Adrenal gland (tissue), 12 donors: ENCODE measurements around the gene PLXNC1. TPM values are rescaled to one million over a fixed set of nuclear protein-coding genes. Genes with fewer than 3 reads are reported as not detected.

Experiments
- DNase-seq, 7 donors: peaks; one replicate each; pipeline ENCODE4 v3.0.0-alpha.2; 2019 to 2020
- H3K27ac ChIP-seq, 5 donors: fragments of 200-600 bp; sonication (generic) in 4 of 5; 1 replicate in 3 of 5; 2 replicates in 2 of 5; pipeline versions ENCODE4 v1.5.1 to v1.8.0; 2016 to 2020; ENCODE audit warnings: mild to moderate bottlenecking in 1 of 5
- H3K27me3 ChIP-seq: fragments of 200-600 bp; 2 replicates; pipeline ENCODE4 v1.8.0; 2021
- H3K36me3 ChIP-seq, 2 donors: fragments of 200-600 bp; replicated peaks in 1 of 2; 1 replicate in 1 of 2; 2 replicates in 1 of 2; pipeline versions ENCODE4 v1.5.1 to v1.8.0; 2018 to 2022
- H3K4me1 ChIP-seq, 2 donors: fragments of 200-600 bp; replicated peaks in 1 of 2; 1 replicate in 1 of 2; 2 replicates in 1 of 2; pipeline versions ENCODE4 v1.5.1 to v1.8.0; 2018 to 2021
- H3K4me3 ChIP-seq, 4 donors: fragments of 200-600 bp; sonication (generic) in 3 of 4; one replicate each; pipeline ENCODE4 v1.5.1; 2016 to 2018
- H3K9me3 ChIP-seq, 3 donors: fragments of 200-600 bp; sonication (generic) in 1 of 3; replicated peaks in 1 of 3; 1 replicate in 2 of 3; 2 replicates in 1 of 3; pipeline versions ENCODE4 v1.5.1 to v1.8.0; 2016 to 2021
- POLR2A ChIP-seq, 2 donors: fragments of 450-650 bp; IDR thresholded peaks; one replicate each; pipeline ENCODE4 v1.6.1; 2017; ENCODE audit warnings: antibody characterized with exemption in 2 of 2, mild to moderate bottlenecking in 2 of 2, moderate library complexity in 1 of 2
- WGBS, 4 donors: extraction: QIAGEN DNeasy Blood & Tissue Kit in 2 of 4; methylation state at CpG; one replicate each; pipeline versions ENCODE4 v1.1.5 to v1.1.7; 2013 to 2017; 5-methylcytosine and 5-hydroxymethylcytosine counted together
- intact Hi-C, 2 donors: fragments of 100-400 bp; cut with DNase I; formaldehyde crosslinking; loops; one replicate each; pipeline versions ENCODE4 v1.14.1 to v1.15.0; 2022 to 2023
- polyA plus RNA-seq, 3 donors: library from polyadenylated mRNA; stranded (reverse); fragments of 200-250 nt in 2 of 3; fragments of 350-450 nt in 1 of 3; fragmentation: Illumina TruSeq in 1 of 3; extraction: RNeasy Lipid Tissue Mini Kit (QIAGEN cat#74804) in 1 of 3; gene quantifications; one replicate each; pipeline ENCODE4 v1.2.3, GENCODE V29; 2013 to 2014
- total RNA-seq, 9 donors: library from RNA; depleted of rRNA in 4 of 9; stranded (reverse); fragments of >200 nt in 4 of 9; fragments of 120-200 nt in 1 of 9; fragmentation: NEBNext Ultra II Directional in 1 of 9; extraction: Animal tissue kit (Norgen Biotek cat#: 25700) in 1 of 9; gene quantifications; one replicate each; pipeline versions ENCODE4 v1.1.0 to v1.2.4, GENCODE V29; 2013 to 2023
- TF ChIP-seq, protein P1 (sequence below), 6 experiments: fragments of 450-650 bp in 4 of 6; fragments of 200-600 bp in 2 of 6; sonication (generic) in 1 of 6; IDR thresholded peaks; 1 replicate in 5 of 6; 2 replicates in 1 of 6; pipeline versions ENCODE4 v1.5.1 to v1.8.0; 2016 to 2021; ENCODE audit warnings: antibody characterized with exemption in 6 of 6, mild to moderate bottlenecking in 2 of 6, moderate library complexity in 1 of 6
- donor health status: healthy with polysubstance abuse.
- donor health status: Bipolar disorder and iron deficiency.
- donor health status: DM: yes; HTN: yes; CAD: no.
- donor health status: DM: no; HTN: no; CAD: no.
- donor health status: DM: no; HTN: no; CAD: no.
- donor health status: DM: yes; HTN: yes; CAD: no.

The PLXNC1 gene
- total and polyA plus RNA-seq, 12 donors: 2.5 to 23.4 (median 12.3) TPM

DNA sequence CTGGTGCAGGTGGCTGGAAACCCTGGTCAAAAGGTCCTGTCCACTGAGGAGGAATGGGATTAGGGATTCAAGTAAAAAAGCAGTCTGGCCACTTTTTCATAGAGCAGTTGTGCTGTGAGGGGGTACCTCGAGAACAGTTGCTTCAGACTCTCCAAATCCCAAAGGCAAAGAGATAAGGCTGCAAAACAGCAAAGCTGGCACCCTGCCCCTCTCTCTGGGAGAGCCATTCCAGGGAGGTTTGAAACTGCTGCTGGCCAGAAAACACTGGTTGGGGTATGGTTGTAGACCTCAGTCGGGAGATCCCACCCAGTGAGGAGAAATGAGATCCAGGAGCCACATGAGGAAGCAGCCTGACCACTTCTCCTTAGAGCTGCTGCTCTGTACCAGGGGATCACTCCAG, 174.0 kb downstream of the PLXNC1 start:
- intact Hi-C loops: no loop called here
- TF ChIP-seq, protein P1, sequence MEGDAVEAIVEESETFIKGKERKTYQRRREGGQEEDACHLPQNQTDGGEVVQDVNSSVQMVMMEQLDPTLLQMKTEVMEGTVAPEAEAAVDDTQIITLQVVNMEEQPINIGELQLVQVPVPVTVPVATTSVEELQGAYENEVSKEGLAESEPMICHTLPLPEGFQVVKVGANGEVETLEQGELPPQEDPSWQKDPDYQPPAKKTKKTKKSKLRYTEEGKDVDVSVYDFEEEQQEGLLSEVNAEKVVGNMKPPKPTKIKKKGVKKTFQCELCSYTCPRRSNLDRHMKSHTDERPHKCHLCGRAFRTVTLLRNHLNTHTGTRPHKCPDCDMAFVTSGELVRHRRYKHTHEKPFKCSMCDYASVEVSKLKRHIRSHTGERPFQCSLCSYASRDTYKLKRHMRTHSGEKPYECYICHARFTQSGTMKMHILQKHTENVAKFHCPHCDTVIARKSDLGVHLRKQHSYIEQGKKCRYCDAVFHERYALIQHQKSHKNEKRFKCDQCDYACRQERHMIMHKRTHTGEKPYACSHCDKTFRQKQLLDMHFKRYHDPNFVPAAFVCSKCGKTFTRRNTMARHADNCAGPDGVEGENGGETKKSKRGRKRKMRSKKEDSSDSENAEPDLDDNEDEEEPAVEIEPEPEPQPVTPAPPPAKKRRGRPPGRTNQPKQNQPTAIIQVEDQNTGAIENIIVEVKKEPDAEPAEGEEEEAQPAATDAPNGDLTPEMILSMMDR (IDR thresholded peaks at IDR 0.05): no peak
- no peak for TF ChIP-seq POLR2A (IDR thresholded peaks at IDR 0.05)
- DNase-seq: no peak
- 91 to 97% (median 94%) methylated on average over 2 of the region's 2 CpGs for WGBS, 4 donors
- Histone ChIP-seq H3K27me3 (no peaks in the 10 kb centered on the region), H3K27ac (no peak overlapping the region), H3K4me1 (no peaks in the 10 kb centered on the region), H3K36me3 (no peaks in the 10 kb centered on the region), H3K4me3 (no peak overlapping the region), H3K9me3 (no peaks in the 10 kb centered on the region)

DNA sequence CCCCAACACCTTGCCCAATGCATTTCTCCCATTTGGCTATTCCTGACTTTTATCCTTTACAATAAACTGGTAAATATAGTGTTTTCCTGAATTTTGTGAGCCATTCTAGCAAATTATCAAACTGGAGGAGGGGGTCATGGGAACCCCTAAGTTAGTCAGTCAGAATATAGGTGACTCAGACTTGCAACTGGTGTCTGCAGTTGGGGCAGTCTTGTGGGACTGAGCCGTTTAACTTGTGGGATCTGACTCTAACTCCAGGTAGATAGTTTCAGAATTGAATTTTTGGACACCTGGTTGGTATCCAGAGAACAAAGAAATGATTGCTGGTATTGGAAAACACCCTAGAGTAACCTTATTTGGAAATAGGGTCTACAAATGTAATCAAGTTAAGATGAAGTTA, 177.9 kb downstream of the PLXNC1 start:
- Histone ChIP-seq H3K27ac (no peak overlapping the region), H3K27me3 (no peaks in the 10 kb centered on the region), H3K36me3 (peaks cover 0 to 3% of the 10 kb centered on the region in 2 donors), H3K9me3 (no peaks in the 10 kb centered on the region), H3K4me1 (no peaks in the 10 kb centered on the region), H3K4me3 (no peak overlapping the region)
- no peak for TF ChIP-seq POLR2A (IDR thresholded peaks at IDR 0.05)
- TF ChIP-seq, protein P1 (IDR thresholded peaks at IDR 0.05): no peak
- DNase-seq: no peak
- 86 to 100% (median 92%) methylated on average over 1 of the region's 1 CpG for WGBS, 4 donors
- intact Hi-C loops: no loop called here

DNA sequence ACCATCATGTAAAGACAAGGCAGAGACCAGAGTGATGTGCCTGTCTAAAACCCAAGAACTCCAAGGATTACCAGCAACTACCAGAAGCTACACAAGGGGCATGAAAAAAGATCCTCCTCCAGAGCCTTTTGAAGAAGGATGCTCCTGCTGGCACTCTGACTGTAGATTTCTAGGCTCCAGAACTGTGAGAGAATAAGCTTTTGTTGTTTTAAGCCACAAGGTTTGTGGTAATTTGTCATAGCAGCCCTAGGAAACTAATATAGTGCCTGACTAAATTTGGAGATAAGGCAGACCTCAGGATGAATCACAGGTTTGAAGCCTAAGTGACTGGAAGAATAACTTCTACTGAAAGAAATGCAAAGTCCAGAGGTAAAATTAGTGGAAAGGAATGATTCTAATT, 178.3 kb downstream of the PLXNC1 start:
- TF ChIP-seq, protein P1 (IDR thresholded peaks at IDR 0.05): no peak
- no peak for TF ChIP-seq POLR2A (IDR thresholded peaks at IDR 0.05)
- no peak overlapping the region for H3K4me3 ChIP-seq
- H3K36me3 ChIP-seq: peaks cover 0 to 3% of the 10 kb centered on the region in 2 donors
- H3K27ac ChIP-seq: no peak overlapping the region
- DNase-seq: no peak
- H3K9me3 ChIP-seq: no peaks in the 10 kb centered on the region
- H3K27me3 ChIP-seq: no peaks in the 10 kb centered on the region
- H3K4me1 ChIP-seq: no peaks in the 10 kb centered on the region
- intact Hi-C loops: no loop called here

DNA sequence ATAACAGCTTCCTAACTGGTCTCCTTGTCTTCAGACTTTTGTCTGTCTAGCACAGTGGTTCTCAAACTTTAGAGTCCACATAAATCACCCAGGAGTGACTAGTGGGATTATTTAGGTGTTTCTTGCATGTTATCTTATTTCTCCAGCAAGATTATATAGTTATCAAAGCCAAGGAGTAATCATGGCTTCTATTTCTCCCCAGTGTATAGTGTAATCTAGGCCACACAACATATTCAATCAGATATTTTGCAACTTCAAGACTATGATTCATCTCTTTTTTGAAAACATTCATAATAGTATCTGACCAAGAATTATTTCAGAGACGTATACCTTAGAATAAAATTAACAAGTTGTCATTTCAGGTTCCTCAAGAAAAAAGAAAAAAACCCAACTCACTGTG, 179.4 kb downstream of the PLXNC1 start:
- no peaks in the 10 kb centered on the region for H3K4me1 ChIP-seq

More for the DNA sequence above, 179.4 kb downstream of the PLXNC1 start:
- Histone ChIP-seq H3K27me3 (no peaks in the 10 kb centered on the region), H3K27ac (no peak overlapping the region), H3K4me3 (no peak overlapping the region), H3K9me3 (no peaks in the 10 kb centered on the region), H3K36me3 (peaks cover 0 to 3% of the 10 kb centered on the region in 2 donors)
- intact Hi-C loops: no loop called here
- WGBS, 4 donors: 79 to 91% (median 84%) methylated on average over 1 of the region's 1 CpG
- TF ChIP-seq, protein P1 (IDR thresholded peaks at IDR 0.05): no peak
- no peak for TF ChIP-seq POLR2A (IDR thresholded peaks at IDR 0.05)
- DNase-seq: no peak
